ENCODE measurements around the gene GNAQ.

Gene GNAQ

DNA sequence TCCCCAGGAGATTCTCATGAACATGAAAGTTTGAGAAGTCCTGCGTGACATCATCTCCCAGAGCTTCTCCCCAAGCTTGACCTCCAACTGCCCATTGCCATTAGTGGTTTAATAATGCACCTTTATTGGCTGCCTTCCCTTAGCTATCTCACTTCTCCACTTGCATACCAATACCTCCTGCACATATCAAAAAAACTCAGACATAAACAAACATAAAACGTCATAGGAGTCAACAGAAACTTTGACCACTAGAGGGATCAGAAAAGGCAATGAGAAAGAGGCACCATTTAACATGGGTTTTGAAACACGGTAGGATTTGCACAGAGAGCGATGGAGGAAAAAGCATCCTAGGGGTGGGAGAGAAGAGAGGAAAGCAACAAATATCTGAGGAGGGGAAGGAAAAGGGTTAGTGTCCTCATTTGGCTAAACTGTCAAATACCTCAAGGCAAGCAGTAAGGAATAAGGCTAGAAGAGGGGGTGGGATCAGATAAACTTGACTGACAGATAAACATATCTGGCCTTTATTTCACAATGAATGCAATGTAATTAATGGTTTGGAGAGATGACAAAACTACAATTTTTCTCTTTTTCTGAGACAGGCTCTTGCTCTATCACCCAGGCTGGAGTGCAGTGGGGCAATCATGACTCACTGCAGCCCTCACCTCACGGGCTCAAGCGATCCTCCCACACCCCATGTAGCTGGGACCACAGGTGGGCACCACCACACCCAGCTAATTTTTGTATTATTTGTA is 27.0 kb downstream of the GNAQ start:
- no peak for DNase-seq

- DNase-seq: no peak
Observed at GRCh38 chr9:78003730-78004129, 27.9 kb downstream of the GNAQ start.

- DNase-seq: peak in 1 of 56 donors; percentile 11
Observed at GRCh38 chr9:78001946-78002731, 29.5 kb downstream of the GNAQ start.

DNA sequence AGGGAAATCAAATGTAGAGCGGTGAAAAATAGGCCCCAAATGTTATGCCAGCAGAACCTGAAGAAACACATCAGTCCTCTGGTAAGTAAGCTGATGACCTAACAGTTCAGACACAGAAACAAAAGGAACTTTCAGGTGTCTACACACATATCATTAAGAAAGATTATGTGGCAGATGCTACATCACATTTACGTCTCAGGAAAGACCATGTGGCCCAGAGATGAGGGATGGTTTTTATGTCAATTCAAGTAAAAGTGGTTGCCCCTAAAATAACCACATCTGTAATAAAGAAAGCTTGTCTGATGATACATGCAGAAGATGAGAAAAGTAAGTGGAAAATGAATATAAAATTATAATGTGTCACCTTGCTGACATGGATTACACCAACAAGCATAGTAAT is 31.4 kb downstream of the GNAQ start:
- DNase-seq: no peak

DNA sequence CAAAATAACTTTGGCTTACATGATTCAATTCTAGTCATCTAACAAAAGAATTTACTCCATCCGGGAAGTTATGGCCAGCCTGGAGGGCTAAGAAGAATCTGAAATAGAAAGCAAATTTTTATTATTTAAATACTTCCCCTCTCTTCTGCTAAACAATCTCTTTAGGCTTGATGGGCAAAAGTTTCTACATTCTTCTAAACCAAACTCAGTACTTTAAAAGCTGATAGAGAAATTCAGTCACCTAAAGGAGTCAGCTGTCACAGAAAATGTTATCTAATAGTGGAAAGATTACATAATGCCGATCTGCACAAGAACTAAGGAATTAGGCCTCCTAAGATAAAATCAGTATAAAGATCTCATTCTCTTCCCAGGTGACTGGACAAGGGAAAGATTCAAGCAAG is 32.4 kb downstream of the GNAQ start:
- DNase-seq: no peak

DNA sequence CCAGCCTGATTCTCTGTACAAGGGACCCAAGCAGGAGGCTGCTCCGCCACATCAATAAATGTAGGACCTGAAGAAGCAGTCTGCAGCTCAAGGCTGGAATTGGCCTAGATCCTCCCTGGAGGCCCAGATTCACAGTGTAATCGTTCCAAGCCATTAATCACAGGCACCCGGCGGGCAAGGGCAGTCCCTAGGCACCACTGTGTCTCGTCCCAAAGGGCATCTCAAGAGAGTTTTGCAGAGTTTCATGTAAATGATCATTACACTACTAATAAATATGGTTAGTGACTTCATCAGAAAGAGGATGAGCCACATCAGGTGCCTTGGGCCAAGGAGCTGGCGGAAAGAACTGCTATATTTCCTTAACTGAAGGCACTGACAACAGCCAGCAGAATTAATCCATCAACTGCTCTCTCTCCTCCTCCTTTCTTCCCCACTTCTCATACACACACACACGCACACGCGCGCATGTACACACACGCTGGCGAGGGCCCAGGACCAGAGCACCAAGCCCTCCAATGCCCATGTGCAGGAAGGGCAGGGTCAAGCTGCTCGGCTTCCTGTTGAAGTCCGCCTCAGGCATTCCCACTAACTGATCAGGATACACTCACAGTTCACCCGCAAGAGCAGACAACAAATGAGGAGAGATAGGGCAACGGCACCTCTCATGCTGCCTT is 33.9 kb downstream of the GNAQ start:
- DNase-seq: no peak

- DNase-seq: no peak
Observed at GRCh38 chr9:77996696-77997095, 34.9 kb downstream of the GNAQ start.

DNA sequence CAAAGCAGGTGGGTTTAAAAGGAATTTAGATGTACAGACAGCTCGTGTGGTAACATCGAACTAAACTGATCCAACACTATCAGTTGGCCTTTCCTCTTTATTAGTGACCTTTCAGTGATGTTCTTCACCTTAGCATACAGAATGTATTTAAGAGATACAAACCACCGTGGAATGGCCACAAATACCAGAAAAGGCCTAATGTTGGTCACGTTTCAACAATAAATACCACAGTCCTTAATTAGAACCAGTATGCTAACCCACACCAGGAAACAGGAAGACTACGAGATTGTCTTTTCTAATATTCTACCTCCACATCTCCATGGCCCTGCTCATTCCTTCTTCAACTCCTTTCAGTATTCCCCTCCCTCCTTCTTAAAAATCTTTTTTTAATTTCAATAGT is 40.4 kb downstream of the GNAQ start:
- DNase-seq: no peak

DNA sequence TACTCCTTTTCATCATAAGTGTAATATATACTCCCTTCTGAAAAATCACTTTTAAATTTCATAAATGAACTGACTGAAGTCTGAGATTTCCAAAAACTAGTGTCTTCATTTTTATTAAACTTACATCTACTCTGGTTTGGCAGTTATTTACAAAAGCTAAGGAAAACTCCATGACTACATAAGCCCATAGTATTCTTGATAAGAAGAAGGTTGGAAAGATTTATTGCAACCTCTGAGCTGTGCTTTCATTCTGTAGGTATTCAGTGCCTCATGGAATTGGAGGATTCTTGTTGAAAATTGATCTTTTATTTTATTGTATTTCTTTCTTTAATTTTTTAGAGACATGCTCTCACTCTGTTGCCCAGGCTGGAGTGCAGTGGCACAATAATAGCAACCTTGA is 41.7 kb downstream of the GNAQ start:
- no peak for DNase-seq

DNA sequence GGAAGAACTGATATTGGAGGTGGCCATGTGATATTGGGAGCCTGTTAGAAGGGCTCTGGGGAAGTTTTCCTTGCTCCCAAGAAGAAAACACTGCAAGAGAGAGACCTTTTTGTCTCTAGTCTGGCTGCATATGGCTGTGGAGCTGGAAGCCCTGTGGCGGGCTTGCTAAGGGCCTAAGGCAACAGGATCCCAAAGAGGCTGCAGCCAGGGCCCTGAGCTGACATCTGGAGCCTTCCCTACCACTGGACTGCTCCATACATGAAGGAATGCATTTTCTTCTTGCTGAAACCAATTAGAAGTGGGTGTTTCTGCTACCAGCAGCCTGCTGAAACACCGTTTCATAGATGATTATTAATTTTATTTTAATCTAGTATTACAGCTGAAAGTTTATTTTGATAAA is 42.2 kb downstream of the GNAQ start:
- DNase-seq: no peak

- no peak for DNase-seq
Observed at GRCh38 chr9:77988630-77989029, 43.0 kb downstream of the GNAQ start.

DNA sequence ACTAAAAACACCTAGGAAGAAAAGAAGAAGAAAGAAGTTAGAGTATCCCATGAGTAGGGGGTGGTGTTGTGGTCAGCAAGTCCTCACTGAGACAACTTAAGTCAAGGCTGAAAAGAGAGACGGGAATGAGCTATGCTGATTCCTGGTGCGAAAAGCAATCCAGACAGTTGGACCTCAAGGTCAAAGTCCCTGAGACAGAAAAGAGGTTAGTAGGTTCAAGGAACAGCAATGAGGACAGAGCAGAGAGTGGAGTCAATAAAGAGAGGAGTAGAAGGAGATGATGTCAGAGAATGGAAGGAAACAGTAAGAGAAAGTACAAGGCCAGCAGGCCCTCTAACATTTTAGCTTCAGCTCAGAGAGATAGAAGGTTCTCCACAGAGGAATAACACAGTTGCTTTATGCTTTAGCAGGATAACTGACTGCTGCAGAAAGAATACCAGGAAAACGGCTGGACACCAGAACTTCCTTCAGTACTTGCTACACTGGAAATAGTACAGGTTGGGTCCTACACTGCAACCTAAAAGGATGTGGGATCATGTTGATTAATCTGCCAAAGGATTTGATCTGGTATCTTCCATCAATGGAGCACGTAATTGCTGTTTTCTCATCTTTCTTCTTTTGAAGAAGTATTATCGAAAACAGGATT is 43.6 kb downstream of the GNAQ start:
- no peak for DNase-seq

GRCh38 chr9:77987081-77987656 is 44.4 kb downstream of the GNAQ start:
- DNase-seq: no peak

DNA sequence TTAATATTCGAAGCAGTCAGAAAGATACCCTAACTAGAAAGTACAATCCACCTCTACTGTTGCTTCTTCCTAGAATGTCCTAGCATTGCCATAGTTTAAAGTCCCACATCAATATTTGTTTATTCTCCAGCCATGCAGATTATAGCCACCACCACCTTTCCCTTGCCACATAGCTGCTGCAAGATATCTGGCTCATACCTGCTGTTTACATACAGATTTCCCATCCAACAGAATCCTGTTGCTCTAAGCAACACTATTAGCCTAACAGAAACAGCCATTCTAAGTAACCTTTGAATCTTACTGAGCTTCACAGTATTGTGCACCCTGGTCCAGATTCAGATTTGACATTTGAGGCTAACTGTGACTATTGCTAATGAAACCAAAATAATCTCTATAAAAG is 45.6 kb downstream of the GNAQ start:
- DNase-seq: no peak

DNA sequence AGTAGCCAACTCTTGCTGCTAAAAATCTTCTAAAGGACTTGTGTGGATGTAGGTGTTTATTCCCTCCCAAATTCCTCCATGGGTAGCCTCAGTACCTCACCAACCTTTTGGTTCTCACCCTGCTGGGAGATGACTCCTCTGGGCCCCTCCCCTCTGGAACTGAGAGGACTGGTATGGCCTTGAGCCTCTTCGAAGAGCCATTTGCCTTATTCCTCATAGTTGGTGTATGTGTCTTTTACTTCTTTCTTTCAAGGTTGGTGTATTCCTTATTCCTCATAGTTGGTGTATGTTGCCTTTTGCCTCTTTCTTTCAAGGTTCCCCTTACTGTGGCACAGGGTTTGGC is 48.3 kb downstream of the GNAQ start:
- no peak for DNase-seq

GRCh38 chr9:77982581-77983319 is 48.9 kb downstream of the GNAQ start:
- no peak for DNase-seq

- DNase-seq: no peak
Observed at GRCh38 chr9:77981907-77982306, 49.7 kb downstream of the GNAQ start.

GRCh38 chr9:77981332-77981731 is 50.3 kb downstream of the GNAQ start:
- peak in 2 of 56 donors; percentile 6 to 14 for DNase-seq

DNA sequence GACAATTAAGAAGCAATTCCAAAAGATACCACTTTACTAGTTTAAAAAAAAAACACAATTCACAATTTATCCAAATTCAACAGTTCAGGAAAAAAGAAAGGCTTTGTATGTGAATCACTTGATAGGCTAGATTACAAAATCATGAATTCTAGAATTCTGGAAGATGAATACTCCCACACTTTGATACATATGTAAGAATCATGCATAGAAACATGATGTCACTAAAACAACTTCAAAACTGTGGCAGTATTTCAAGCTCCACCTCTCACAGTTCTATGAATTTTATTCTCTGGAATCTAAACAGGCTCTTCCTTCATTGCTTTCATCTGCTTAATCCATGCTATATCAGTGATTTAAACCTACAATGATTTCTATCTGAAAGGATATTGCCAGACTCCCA is 51.0 kb downstream of the GNAQ start:
- DNase-seq: no peak

DNA sequence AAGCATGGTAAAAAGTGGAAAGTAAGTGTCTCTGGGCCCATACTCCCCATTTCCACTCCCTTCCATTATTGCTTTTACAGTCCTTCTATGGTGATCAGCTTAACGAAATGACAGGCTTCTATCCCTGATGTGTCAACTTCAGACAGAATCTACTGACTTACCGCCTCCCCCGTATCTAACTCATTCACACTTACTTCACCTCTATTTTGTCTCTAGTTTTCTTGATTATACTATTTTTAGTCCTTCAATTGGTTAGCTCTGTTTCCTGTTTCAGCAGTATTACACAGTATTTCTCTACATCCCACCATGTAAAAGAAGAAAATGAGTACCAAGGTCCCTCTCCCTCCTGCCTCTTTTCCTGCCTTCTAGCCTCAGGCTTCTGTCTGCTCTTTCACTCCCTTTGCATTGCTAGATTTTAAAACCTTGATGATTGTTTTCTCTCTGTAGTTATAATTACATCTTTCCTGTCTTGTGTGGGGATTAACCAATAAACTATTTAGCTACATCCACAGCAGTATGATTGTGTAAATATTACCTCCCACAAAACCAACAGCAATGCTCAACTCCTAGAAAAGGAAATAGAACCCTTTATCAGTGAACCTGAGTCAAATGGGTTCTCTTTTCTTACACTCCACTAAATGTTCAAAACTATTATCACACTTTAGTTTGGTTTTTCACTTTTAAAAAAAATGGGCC is 53.4 kb downstream of the GNAQ start:
- no peak for DNase-seq

Measured in amygdala (tissue), 56 donors.